Activated naive CD4-positive, alpha-beta T cell treated with anti-CD3 and anti-CD28 coated beads, Interleukin-2, amount 10 ng/mL, durations not matched to agents 7 days and 5 days (primary cell): ENCODE data around the gene TMEM150A.

ENCODE experiments used
- CTCF ChIA-PET: fragments of 350-600 bp; sonication (Branson Sonifier 250); formaldehyde crosslinking; loops from one replicate; lab custom pipeline; 2021; ENCODE audit warnings: antibody characterized with exemption; lab: Charles Lee
- DNase-seq: peaks from one replicate; pipeline ENCODE4 v3.0.0-alpha.2; 2020
- H3K27ac Mint-ChIP-seq: one replicate; pipeline ENCODE4 v1.8.0; 2021; ENCODE audit warnings: mild to moderate bottlenecking, moderate library complexity, mixed read lengths
- H3K27me3 Mint-ChIP-seq: one replicate; pipeline ENCODE4 v1.8.0; 2021; ENCODE audit warnings: mild to moderate bottlenecking, mixed read lengths
- H3K36me3 Mint-ChIP-seq: one replicate; pipeline ENCODE4 v1.8.0; 2021; ENCODE audit warnings: mixed read lengths
- H3K4me1 Mint-ChIP-seq: one replicate; pipeline ENCODE4 v1.8.0; 2021; ENCODE audit warnings: mixed read lengths
- H3K4me3 Mint-ChIP-seq: one replicate; pipeline ENCODE4 v1.8.0; 2021; ENCODE audit warnings: mild to moderate bottlenecking, moderate library complexity, mixed read lengths
- H3K9me3 Mint-ChIP-seq: one replicate; pipeline ENCODE4 v1.8.0; 2021; ENCODE audit warnings: mixed read lengths

The TMEM150A gene, protein sequence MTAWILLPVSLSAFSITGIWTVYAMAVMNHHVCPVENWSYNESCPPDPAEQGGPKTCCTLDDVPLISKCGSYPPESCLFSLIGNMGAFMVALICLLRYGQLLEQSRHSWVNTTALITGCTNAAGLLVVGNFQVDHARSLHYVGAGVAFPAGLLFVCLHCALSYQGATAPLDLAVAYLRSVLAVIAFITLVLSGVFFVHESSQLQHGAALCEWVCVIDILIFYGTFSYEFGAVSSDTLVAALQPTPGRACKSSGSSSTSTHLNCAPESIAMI

GRCh38 chr2:85602476-85603234 lies at the start of gene TMEM150A:
TMEM150A (minus strand) TSS chr2:85602698; CDS start chr2:85601948, 750 bp downstream.
- H3K4me1 Mint-ChIP-seq = peaks cover 15% of the 10 kb centered on the region
- no peaks in the 10 kb centered on the region for H3K9me3 Mint-ChIP-seq
- CTCF ChIA-PET = interaction anchor here (0.6 to 2.4 kb wide), 4 partner anchors 8 to 249 kb away, joined by 4 to 8 read pairs (median 5); partner anchors contain the start of genes C2orf68 and RNF181
- peaks cover 12% of the 10 kb centered on the region for H3K27me3 Mint-ChIP-seq
- peaks cover 4% of the 10 kb centered on the region for H3K36me3 Mint-ChIP-seq
- H3K4me3 Mint-ChIP-seq = peak within 1 kb of the TSS; percentile 81
- peak; percentile 89 for DNase-seq
- peak within 1 kb of the TSS; percentile 0 for H3K27ac Mint-ChIP-seq

DNA sequence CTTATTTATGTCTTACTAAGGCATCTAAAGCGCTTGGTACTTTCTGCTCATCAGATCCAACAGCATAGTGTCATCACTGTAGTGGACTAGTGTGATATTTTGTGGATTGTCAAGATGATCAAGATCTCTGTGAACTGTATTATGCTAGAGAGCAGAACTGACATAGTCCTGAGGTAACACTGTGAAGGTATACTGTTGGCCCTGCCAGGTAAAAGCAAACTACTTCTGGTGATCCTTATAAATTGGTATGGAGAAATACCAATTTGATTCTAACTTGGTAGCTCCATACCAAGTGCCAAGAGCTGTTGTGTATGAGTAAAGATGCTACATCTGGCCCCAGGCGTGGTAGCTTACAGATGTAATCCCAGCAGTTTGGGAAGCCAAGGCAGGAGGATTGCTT lies 49.6 kb upstream of the TMEM150A start:
- H3K9me3 Mint-ChIP-seq = no peaks in the 10 kb centered on the region
- no peaks in the 10 kb centered on the region for H3K4me1 Mint-ChIP-seq
- no peak overlapping the region for H3K27ac Mint-ChIP-seq
- H3K4me3 Mint-ChIP-seq = no peak overlapping the region
- H3K36me3 Mint-ChIP-seq = peaks cover 45% of the 10 kb centered on the region
- CTCF ChIA-PET = interaction anchor here (0.8 to 1.6 kb wide), 2 partner anchors 13 to 15 kb away, joined by 3 to 7 read pairs; no protein-coding TSS in a partner anchor
- no peaks in the 10 kb centered on the region for H3K27me3 Mint-ChIP-seq
- no peak for DNase-seq

DNA sequence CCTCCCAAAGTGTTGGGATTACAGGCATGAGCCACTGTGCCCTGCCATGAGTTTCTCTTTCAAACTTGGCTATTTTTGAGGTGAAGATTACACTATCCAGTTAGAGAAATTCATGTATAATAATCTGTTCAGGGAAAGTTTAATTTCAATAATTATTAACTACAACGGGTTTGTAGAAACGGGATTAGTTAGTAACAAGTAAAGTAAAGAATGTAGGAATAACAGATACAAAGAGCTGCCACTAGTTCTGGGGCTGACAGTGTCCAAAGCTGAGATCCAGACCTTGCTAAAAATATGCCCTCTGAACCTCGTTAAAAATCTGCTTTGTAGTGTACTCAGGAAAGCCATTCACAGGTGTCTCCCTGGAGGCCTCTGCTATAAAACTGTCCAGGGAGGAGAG lies 48.6 kb upstream of the TMEM150A start:
- no peak overlapping the region for H3K27ac Mint-ChIP-seq
- DNase-seq = no peak
- CTCF ChIA-PET = interaction anchor here (1.0 to 4.8 kb wide), 2 partner anchors 15 to 55 kb away, joined by 3 to 34 read pairs; no protein-coding TSS in a partner anchor
- no peak overlapping the region for H3K4me3 Mint-ChIP-seq
- peaks cover 49% of the 10 kb centered on the region for H3K36me3 Mint-ChIP-seq
- H3K4me1 Mint-ChIP-seq = no peaks in the 10 kb centered on the region
- no peaks in the 10 kb centered on the region for H3K9me3 Mint-ChIP-seq
- no peaks in the 10 kb centered on the region for H3K27me3 Mint-ChIP-seq

DNA sequence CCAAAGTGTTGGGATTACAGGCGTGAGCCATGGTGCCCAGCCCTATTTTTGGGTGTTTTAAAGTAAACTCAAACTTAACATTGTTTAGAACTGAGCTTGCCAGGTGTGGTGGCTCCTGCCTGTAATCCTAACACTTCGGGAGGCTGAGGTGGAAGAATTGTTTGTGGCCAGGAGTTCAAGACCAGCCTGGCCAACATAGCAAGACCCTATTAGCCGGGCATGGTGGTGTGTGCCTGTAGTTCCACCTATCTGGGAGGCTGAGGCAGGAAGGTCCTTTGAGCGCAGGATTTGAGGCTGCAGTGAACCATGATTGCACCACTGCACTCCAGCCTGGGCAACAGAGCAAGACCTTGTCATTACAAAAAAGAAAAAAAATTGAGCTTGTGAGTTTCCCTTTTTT lies 48.0 kb upstream of the TMEM150A start:
- Mint-ChIP-seq H3K9me3 (no peaks in the 10 kb centered on the region), H3K27ac (no peak overlapping the region), H3K36me3 (peaks cover 50% of the 10 kb centered on the region)

DNA sequence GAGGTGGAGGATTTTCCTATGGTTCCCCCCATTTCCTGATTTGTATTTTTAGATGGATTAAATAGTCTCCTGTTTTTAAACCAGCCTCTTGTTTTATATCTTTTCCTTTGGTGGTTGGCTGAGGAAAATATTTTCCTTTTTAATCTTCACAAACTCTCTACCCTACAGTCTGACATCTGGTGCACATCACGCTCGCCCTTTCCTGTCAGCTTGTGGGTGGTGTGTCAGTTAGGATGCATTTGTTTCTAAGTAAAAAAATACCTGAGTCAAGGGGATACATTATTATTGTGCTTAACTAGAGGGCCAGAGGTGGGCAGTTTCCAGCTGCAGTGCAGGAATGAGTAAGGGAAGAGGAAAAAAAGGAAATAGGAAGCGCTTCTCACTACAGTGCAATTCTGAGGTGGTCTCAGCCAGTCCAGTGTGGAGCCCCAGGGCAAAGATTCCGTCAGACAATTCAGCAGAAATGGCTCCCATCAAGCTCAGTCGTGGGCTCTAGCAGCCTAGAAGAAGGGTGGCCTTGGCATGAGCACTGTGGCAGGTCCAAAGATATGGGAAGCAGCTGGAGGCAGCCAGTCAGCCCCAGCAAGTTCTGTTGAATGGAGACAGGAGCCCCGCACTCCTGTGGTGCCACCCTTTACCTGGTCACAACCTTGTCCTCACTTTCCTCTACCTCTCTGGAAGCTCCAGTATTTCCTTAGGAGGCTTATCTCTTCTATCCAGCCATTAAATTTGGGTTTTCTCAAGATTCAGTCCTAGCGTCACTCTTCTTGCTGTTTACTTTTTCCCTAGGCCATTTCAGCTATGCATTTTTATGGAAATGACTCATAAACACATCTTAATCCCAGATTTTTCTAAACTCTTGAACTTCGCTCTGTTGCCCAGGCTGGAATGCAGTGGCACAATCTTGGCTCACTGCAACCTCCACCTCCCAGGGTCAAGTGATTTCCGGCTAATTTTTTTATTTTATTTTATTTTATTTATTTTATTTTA lies 47.0 kb upstream of the TMEM150A start:
- Mint-ChIP-seq H3K36me3 (peaks cover 52% of the 10 kb centered on the region), H3K9me3 (no peaks in the 10 kb centered on the region), H3K4me1 (no peaks in the 10 kb centered on the region), H3K4me3 (no peak overlapping the region), H3K27ac (no peak overlapping the region), H3K27me3 (no peaks in the 10 kb centered on the region)
- DNase-seq = no peak
- CTCF ChIA-PET = interaction anchor here (0.6 to 4.8 kb wide), 11 partner anchors 9 to 165 kb away, joined by 3 to 34 read pairs (median 4); no protein-coding TSS in a partner anchor

More for the DNA sequence above, 48.0 kb upstream of the TMEM150A start:
- no peak for DNase-seq
- CTCF ChIA-PET = interaction anchor here (0.6 to 4.8 kb wide), 4 partner anchors 8 to 99 kb away, joined by 3 to 34 read pairs (median 4); no protein-coding TSS in a partner anchor
- Mint-ChIP-seq H3K4me3 (no peak overlapping the region), H3K27me3 (no peaks in the 10 kb centered on the region), H3K4me1 (no peaks in the 10 kb centered on the region)

- CTCF ChIA-PET = interaction anchor here (0.6 to 4.8 kb wide), 11 partner anchors 9 to 166 kb away, joined by 3 to 34 read pairs (median 4); no protein-coding TSS in a partner anchor
- no peaks in the 10 kb centered on the region for H3K9me3 Mint-ChIP-seq
- peak; percentile 48 for DNase-seq
- no peak overlapping the region for H3K4me3 Mint-ChIP-seq
- peak overlapping the region; percentile 2 for H3K27ac Mint-ChIP-seq
- peaks cover 51% of the 10 kb centered on the region for H3K36me3 Mint-ChIP-seq
- no peaks in the 10 kb centered on the region for H3K4me1 Mint-ChIP-seq
- H3K27me3 Mint-ChIP-seq = no peaks in the 10 kb centered on the region
Measured at GRCh38 chr2:85648619-85649018, 46.1 kb upstream of the TMEM150A start.

DNA sequence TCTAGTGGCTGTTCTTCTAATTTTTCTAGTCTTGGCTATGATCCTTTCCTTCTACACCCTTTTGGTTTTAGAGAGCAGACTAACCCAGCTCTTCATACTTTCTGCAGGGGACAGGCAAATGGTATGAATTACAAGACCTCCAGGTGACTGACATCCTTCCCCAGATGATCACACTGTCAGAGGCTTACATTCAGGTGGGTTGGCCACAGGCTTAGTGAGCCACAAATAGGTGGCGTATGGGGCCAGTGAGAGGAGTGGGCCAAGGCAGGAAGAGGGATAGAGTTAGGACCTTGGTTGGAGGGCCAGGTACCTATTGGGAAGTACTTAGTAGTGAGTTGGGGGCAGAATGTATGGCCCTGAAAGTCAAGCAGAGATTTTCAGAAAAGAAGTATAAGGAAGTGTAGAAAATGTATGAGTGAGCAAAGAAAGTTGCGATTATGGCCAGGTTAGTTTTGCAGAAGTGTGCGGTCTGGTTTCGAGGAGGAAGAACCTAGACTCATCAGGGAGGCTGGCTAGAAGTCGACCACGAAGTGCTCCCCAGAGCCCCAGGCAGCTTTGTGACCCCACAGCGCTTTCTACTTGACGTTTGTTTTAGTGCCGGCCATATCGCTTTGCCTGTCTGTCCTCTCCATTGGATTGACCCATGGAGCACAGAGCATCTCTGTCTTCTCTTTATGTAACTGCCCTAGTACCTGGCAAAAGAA lies 45.5 kb upstream of the TMEM150A start:
- no peaks in the 10 kb centered on the region for H3K9me3 Mint-ChIP-seq
- H3K4me1 Mint-ChIP-seq = no peaks in the 10 kb centered on the region
- CTCF ChIA-PET = interaction anchor here (1.0 to 4.8 kb wide), 7 partner anchors 8 to 166 kb away, joined by 3 to 34 read pairs (median 6); no protein-coding TSS in a partner anchor
- no peak overlapping the region for H3K27ac Mint-ChIP-seq
- no peak for DNase-seq
- H3K36me3 Mint-ChIP-seq = peaks cover 49% of the 10 kb centered on the region
- H3K4me3 Mint-ChIP-seq = no peak overlapping the region
- H3K27me3 Mint-ChIP-seq = no peaks in the 10 kb centered on the region

GRCh38 chr2:85646166-85646565 lies 43.7 kb upstream of the TMEM150A start:
- H3K27ac Mint-ChIP-seq = no peak overlapping the region
- no peak overlapping the region for H3K4me3 Mint-ChIP-seq
- H3K4me1 Mint-ChIP-seq = peaks cover 15% of the 10 kb centered on the region
- no peak for DNase-seq
- CTCF ChIA-PET = interaction anchor here (0.9 to 1.9 kb wide), 5 partner anchors 9 to 167 kb away, joined by 3 to 9 read pairs (median 5); no protein-coding TSS in a partner anchor
- H3K27me3 Mint-ChIP-seq = no peaks in the 10 kb centered on the region
- H3K9me3 Mint-ChIP-seq = no peaks in the 10 kb centered on the region
- peaks cover 55% of the 10 kb centered on the region for H3K36me3 Mint-ChIP-seq

- Mint-ChIP-seq H3K27me3 (no peaks in the 10 kb centered on the region), H3K36me3 (peaks cover 63% of the 10 kb centered on the region), H3K27ac (no peak overlapping the region), H3K9me3 (no peaks in the 10 kb centered on the region), H3K4me1 (peaks cover 18% of the 10 kb centered on the region), H3K4me3 (no peak overlapping the region)
- CTCF ChIA-PET = interaction anchor here (1.9 kb wide), 1 partner anchor 12 kb away, joined by 7 read pairs; no protein-coding TSS in a partner anchor
- no peak for DNase-seq
Measured at GRCh38 chr2:85644909-85645308, 42.4 kb upstream of the TMEM150A start.

DNA sequence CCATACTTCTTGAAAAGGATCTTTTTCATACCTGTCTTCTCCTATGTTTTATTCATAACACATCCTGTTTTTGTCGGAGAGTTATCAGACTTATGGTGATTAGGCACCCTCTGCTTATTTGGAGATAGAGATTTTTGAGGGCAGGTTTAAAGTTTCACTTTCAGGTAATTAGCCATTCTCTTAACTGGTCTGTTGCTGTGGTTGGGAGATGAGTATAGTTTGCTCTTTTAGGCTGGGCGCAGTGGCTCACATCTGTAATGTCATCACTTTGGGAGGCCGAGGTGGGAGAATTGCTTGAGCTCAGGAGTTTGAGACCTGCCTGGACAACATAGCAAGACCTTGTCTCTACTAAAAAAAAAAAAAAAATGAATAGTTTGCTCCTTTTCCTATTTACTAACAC lies 40.2 kb upstream of the TMEM150A start:
- Mint-ChIP-seq H3K36me3 (peaks cover 54% of the 10 kb centered on the region), H3K4me3 (no peak overlapping the region), H3K9me3 (no peaks in the 10 kb centered on the region), H3K27me3 (no peaks in the 10 kb centered on the region), H3K27ac (peak overlapping the region; percentile 60), H3K4me1 (peaks cover 18% of the 10 kb centered on the region)
- DNase-seq = no peak
- CTCF ChIA-PET = no interaction called here

GRCh38 chr2:85635636-85636035 lies 33.1 kb upstream of the TMEM150A start:
- H3K9me3 Mint-ChIP-seq = no peaks in the 10 kb centered on the region
- no peak overlapping the region for H3K4me3 Mint-ChIP-seq
- H3K27me3 Mint-ChIP-seq = no peaks in the 10 kb centered on the region
- CTCF ChIA-PET = interaction anchor here (0.7 to 5.0 kb wide), 10 partner anchors 13 to 178 kb away, joined by 3 to 39 read pairs (median 11); no protein-coding TSS in a partner anchor
- peak overlapping the region; percentile 5 for H3K27ac Mint-ChIP-seq
- no peak for DNase-seq
- peaks cover 4% of the 10 kb centered on the region for H3K4me1 Mint-ChIP-seq
- peaks cover 55% of the 10 kb centered on the region for H3K36me3 Mint-ChIP-seq

DNA sequence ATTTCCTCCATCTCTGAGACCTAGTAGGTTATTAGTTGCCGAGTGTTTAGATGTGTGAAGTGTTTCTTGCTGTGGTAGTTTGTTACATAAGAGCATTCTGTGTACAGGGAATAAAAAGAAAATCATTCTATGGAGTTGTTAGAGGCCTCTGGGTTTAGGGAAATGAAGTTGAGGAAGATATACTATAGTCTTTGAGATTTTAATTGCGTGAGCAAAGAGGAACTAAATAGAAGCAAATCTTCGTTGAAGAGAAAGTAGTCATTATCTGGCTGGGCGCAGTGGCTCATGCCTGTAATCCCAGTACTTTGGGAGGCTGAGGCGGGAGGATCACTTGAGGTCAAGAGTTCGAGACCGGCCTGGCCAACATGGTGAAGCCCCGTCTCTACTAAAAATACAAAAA lies 32.5 kb upstream of the TMEM150A start:
- H3K27me3 Mint-ChIP-seq = no peaks in the 10 kb centered on the region
- peaks cover 4% of the 10 kb centered on the region for H3K4me1 Mint-ChIP-seq
- no peak overlapping the region for H3K27ac Mint-ChIP-seq
- no peaks in the 10 kb centered on the region for H3K9me3 Mint-ChIP-seq
- DNase-seq = no peak
- H3K4me3 Mint-ChIP-seq = no peak overlapping the region
- CTCF ChIA-PET = interaction anchor here (1.5 to 5.0 kb wide), 5 partner anchors 14 to 179 kb away, joined by 5 to 39 read pairs (median 21); no protein-coding TSS in a partner anchor
- H3K36me3 Mint-ChIP-seq = peaks cover 57% of the 10 kb centered on the region
